Retina (tissue), 1 donor: Measurements from ENCODE around the gene CNTNAP5.

Experiments
- DNase-seq: peaks from one replicate; pipeline ENCODE4 v3.0.0-alpha.2; 2016

CNTNAP5 gene

DNA sequence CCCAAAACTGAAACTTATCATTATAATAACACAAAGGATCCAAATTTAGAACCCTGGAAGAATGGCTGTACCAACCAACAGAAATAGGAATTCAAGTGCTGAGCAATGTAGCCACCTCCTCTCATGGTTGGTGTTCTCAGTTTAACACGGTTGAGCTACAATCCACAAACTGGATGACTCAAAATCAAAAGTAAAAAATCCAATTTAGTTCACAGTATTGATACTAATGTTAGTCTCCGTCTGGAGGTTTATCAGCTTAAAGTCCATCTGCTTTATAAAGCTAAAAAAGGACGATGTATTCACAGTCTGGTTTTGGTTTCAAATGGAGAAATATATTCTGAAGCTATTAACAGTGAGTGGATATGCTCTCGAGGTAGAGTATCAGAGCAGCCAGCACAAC lies 40.5 kb downstream of the CNTNAP5 start:
- no peak for DNase-seq

DNA sequence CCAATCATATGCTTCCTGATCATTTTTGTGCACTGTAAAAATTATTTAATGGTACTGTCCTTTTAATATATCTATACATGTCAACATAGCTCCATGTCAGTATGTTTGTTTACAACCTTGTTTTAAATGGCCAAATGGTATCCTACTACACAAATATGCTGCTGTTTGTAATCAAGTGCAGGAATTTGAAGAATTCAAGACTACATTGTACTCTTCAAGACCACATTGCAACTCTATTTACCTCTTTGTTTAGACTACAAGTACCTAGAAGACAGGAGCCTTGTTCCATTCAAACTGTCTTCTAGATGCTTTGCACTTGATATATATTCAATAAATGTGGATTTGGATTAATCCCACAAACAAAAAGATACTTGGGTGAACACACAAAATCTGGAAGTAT lies 41.7 kb downstream of the CNTNAP5 start:
- no peak for DNase-seq

DNA sequence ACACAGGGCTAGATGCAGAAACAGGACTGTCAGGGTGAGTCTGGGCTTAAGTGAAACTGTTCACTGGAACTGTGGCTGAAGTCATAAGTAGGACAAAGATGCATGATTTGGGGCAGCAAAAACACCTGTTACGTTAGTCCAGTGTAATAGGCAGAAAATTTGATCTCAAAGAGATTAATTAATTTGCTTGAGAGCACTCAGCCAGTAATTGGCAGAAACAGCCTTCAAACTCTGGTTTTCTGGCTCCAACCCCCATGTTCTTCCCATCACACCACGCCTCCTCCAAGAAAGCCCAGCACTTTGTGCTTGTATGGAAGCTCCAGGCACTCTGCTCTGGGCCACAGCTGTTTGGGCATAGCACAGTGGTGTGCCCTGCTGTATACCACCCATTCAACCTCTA lies 54.0 kb downstream of the CNTNAP5 start:
- peak; percentile 10 for DNase-seq

DNA sequence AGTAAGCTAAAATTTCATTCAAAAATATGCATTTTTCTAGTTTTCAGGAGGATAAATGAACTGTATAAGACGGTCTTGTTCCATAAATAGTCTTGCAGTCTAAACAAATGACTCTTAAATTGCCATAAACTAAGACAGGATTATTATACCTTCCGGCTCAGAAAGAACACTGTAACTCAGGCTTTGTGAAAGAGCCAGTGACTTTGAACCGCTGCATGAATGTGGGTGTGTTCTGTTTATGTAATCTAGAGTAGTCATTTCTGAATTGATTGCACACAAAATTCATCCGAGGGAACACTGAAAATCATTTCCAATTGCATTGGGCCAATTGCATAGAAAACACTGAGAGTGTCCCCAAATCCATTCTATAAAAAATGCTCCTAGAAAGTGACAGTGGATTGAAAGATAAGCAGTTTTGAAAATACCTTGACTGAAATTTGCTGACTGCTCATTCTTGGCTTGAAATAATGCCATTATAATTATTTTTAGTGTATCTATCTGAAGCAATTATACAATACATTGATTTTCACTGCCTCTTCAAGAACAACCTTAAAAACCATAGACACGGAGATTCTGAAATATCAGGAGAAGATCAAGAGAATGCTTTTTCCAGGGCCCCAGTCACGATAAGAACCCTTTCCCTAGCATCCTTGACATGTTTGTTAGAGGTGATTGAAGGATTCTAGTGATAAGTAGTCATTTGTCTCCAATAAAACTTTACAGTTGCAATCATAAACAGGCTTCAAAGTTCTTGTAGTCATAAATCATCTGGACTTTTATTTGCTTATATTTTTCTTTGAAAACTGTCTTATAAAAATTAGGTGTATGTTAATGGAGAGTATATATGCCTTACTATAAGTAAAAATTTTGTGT lies 55.4 kb downstream of the CNTNAP5 start:
- no peak for DNase-seq

DNA sequence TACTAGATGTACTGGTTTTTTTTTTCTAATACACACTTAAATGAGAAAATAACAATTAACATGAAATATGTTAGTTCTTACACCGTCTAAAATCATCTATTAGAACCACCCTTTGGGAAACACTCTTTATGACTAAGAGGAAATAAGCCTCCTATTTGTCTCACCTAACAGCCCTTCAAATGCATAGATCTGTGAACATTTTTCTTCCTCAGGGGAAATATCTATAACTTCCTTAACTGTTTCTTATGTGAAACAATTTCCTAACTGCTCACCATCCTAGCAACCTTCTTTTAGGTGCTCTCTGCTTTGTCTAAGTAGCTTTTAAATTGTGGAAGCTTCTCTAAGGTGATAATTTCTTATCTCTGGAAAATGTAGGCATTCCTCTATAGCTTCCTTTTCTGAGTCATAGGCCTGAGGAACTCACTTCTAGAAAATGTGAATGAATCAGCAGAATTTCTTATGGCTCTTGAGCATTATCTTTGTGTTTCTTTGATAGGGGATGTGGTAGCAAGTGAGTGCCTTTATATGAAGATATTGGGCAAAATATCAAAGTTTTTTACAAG lies 56.1 kb downstream of the CNTNAP5 start:
- DNase-seq: no peak

DNA sequence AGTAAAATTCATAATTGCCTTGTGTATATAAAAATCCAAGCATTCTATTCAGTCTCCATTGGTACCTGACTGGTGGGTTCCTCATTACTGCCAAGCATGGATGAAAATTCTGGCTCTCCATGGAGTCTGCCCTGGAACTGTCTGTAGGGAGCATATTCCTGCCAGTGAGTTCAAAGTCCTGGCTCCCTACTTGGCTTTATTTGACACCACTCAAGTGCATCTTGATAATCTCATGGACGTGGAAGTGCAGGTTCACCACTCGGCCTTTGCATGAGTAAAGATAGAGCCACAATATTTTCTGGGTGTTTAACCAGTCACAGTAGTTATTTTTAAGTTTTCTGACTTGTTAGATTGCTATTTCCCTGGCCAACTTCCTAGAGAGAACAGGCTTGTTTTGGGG lies 63.5 kb downstream of the CNTNAP5 start:
- no peak for DNase-seq

DNA sequence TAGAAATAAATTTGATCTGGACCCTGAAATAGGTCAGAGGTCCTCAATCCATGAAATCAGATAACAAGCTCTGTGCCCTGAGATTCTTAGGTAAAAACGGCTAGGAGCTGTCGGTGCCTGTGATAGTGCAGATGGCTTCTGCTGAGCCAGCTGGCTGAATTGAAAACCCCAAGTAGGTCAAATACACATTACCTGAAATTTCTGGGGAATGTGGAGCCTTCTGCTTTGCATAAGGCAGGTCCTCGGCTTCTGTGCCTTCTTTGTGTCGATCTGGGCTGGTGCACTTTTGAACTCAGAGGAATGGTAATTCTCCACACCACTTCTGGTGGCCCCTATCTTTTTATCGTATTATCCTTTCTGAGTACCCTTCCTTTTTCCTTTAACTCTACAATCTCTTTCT lies 66.6 kb downstream of the CNTNAP5 start:
- DNase-seq: no peak

DNA sequence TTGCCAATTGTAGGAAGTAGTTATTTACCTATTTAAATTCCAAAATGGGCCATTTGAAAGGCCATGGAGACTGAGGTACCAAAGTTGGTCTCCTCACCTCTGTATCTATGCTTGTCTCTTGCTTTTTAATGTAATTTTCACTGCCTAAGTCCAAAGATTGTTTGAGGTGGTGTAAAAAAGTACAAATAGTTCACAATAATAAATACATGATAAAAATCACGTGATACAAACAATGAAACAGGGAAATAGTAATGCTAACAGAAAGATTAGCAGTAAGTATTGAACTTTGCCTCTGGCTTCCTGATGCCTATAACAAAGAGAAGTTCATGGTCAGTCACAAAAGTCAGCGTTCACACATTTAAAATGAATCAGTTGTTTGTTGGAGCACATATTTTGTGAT lies 67.6 kb downstream of the CNTNAP5 start:
- DNase-seq: no peak

DNA sequence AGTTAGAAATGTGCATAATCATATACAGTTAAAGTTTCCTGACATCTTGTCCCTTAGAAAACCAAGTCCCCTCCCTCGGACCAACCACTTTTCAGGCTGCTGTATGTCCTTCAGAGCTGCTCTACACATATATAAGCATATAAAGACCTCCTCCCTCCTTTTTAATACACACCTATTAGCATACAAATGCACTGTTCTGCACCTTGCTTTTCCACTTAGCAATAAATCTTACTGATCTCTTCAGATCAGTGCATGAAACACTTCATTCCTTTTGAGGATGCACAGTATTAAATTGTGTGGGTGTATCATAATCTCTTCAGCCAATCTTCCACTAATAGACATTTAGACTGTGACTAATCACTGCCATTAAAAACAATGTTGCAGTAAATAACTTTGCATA lies 79.8 kb downstream of the CNTNAP5 start:
- DNase-seq: no peak

DNA sequence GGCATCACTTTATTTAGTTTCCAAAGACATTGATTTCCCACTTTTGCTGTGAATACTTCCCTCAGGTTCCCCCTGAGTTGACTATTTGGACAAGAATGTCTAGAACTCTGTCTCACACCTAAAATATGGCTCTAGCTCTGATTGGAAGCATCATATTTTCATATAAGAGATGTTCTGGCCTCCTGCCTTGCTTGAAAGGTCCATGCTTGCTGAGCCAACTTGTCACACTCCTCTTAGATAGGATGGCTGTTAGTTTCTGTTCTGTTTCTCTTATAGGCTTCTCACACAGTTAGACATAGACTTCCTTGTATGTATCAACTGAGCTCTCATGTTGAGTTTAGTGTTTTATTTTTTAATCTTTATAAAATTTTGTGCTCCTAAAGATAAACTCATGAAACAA lies 87.1 kb downstream of the CNTNAP5 start:
- DNase-seq: no peak

DNA sequence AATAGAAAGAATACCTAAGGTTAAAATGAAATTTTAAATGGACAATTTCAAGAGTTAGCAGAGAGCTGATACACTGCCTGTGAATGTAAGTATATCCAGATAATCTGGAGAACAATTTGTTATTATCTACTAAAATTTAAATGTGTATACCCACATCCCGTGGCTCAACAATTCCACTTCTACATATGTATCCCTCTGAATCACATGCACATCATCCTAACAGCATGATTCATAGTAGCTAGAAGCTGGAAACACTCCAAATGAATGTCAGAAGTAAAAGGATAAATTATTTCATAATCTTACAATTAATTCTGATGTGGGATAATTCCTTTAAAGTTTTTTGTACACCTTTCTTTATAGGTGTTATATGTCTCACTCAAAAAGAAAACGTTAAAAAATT lies 87.9 kb downstream of the CNTNAP5 start:
- no peak for DNase-seq

DNA sequence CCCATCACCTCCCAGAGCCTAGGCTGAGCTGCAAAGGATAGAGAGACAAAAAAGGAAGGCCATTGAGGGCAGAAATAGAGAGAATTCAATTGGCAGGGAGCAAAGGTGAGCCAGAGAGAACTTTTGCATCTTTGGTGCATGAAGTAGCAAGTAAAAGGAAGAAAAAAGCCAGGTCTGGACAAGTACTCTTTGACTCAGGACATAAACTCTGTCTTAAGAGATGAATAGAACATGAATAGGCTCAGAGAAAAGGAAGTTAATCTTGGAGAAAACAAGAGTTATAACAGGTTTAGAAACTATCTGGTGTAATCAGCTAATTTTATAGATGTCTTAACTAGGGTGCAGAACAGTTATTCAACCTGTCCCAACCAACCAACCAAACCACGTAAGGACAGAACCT lies 95.2 kb downstream of the CNTNAP5 start:
- no peak for DNase-seq

DNA sequence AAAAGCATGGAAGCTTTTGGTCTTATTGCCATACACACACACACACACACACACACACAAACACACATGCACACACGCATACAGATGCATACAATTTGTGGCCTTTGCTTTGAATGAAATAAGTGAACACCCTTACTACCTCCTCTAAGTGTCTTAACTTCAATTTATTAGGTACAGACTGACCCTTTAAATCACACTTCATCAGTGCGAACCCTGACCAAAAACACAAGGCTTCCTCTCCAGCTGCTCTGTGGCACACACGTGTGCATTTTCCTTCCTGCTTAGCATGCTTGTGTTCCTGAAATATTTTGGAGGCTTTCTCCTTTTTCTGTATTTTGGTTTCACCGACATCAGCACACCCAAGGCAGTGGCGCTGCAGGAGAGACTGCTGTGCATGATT lies 96.0 kb downstream of the CNTNAP5 start:
- DNase-seq: no peak

DNA sequence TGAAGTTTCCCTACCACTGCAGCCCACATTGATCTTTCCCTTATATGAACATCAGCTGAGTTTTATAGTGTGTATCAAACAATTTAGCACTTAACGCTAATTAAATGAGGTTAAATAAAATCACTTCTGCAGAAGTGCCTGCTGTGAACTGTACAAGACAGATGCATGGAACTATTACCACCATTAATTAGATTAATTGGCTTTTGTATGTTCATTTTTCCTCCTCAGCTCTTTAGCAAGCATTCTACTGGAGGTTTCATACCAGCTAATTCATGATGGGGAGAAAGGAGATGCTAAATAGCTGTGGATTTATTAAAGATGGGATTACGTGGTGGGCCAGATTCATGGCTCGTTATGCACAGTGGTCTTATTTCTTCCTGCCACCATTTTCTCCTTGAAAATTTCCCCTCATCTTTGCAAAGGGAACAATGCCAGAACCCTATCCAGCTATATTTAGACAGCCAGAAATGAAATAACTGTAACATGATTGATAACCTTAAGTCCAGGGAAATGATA lies 96.7 kb downstream of the CNTNAP5 start:
- no peak for DNase-seq

DNA sequence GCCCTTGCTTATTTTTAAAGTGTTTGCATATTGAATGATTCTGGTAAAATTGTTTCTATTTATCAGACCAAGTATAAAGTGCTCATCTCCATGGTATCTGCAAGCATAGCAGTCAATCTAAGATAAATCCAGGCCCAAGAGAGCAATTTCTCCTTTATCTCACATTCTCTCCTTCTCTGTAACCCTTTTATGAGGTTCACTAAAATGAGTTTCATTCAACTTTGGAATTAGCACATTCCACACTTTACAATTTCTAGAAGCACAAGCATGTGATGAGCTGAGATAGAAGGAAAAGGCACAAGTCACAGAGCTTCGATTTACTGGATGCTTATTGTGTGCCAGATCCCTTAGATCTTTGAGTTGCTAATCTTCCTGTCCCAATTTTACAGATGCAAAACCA lies 97.3 kb downstream of the CNTNAP5 start:
- DNase-seq: no peak

DNA sequence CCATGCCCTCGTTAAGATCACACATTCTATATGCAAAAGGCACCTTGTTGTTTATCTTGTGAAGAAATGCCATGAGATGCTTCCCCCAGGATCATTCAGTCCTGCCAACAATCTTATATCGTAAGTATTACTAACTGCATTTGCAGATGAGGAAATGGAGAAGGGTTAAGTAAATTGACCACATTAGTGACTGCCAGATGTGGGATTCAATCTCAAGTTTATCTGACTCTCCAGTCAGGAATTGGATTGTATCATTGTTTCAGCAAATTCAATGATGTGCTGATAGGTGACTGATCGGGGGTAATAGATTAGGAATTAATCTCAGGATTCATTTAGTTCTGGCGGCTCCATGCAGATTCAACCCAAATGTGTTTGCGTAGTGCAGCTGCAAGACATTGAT lies 106.2 kb downstream of the CNTNAP5 start:
- DNase-seq: no peak

DNA sequence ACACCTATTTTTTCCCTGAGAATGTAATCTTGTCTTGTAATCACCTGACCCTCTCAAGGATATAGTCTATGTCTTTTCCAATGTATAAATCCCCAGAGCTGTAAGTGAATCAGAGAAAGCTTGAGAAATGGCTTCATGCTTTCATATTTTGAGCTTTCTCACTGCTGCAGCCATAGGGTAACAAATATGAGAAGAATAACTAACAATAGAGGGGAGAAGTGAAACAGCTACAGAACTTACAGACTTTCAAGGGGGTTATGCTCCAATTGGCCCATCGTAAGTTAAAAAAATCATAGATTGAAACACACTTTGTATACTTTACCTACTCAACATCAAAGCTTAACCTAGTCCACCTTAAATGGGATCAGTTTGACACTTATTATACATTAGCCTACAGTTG lies 111.0 kb downstream of the CNTNAP5 start:
- DNase-seq: no peak

DNA sequence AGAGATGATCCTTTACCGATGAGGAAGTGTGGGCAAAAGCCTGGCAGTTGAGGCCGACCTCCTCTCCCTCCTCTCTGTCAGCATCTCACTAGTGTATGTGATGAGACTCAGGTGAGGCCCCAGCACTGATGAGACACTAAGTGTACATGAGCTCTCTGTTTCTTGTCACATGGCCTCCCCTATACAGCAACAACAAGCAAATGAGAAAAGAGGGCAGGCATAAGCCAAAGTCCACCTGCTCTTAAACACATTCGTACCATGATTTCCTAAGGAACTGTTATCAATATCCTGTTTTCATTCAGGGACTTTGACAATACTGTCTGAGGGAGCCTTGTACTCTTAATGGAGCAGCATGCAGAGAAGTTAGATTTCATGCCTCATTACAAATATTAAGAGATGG lies 113.0 kb downstream of the CNTNAP5 start:
- DNase-seq: no peak

DNA sequence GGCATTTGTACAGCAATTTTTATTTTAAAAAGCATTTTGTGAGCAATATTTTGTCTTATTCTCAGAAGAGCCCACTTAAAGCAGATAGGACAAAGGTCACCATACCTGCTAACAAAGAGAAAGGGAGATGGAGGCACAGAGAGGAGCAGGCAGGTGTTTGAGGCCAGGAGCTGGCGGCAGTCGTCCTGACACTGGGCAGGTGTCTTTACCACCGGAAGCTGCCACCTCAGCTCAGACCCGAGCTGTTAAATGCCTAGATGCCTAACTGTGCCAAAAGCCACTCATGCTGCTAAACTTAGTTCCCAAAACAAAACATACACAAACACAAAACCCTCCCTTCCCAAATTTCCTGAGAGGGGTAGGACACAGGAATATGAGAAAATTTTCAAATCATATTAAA lies 120.9 kb downstream of the CNTNAP5 start:
- no peak for DNase-seq

DNA sequence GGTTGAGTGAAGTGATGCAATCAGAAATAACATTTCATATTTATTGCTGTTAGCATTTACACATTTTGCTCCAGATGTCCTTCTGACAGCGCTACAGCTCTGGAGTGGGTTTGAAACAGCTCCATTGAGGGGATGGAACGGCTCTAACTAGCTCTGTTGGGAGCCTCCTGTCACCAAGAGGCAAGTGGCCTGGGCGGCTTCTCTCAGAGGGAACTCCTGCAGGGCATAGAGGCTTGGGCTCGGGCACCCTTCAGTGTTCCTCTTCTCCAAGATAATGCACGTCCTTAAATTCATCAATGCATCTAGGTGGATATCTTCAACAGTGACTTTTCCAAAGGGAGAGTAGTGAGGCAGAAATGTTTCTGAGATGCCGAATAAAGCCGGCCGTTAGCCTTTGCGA lies 122.5 kb downstream of the CNTNAP5 start:
- no peak for DNase-seq

DNA sequence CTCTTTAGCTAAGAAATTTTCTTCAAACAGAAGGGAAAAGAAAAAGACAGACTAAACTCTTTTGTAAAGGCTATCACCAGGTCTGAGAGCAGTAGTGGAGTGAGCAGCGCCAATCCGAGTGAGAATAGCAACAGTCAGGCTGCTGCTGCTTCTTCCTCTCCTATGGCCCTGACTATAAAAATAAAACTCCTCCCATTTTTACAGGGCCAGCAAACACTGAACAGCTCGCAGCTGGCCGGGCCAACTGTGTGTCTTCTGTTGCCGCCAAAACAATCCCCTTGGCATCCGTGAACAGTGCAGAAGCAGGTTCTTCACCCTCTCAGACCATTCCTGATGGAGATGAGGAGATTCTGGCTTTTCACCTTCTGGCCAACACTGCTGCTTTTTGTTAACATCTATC lies 124.5 kb downstream of the CNTNAP5 start:
- no peak for DNase-seq

DNA sequence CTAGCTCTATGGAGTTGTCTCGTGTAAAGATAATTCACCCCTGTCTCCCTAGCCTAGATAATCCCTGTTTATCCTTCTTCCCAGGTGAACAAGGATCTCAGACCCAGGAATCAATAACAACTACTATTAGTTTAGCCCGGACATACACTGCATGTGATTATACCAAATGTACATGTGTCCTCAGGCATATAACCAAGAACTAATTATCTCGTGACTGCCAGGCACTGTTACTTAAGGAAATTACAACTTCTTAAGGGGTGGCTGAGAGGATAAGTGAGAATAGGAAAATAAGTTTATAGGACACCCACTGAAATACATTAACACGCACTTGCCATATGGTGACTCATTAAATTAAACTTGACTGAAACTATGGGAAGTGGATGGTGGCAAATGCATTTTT lies 126.6 kb downstream of the CNTNAP5 start:
- no peak for DNase-seq

DNA sequence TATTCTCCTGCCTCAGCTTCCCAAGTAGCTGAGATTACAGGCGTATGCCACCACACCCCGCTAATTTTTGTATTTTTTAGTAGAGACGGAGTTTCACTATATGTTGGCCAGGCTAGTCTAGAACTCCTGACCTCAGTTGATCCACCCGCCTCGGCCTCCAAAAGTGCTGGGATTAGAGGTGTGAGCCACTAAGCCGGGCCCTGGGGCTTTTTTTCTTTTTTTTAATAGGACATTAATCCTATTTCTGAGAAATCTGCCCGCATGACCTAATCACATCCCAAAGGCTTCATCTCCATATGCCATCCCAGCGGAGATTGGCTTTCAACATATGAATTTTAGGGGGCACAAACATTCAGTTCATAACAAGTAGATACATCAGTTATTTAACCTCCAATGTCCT lies 128.6 kb downstream of the CNTNAP5 start:
- no peak for DNase-seq

DNA sequence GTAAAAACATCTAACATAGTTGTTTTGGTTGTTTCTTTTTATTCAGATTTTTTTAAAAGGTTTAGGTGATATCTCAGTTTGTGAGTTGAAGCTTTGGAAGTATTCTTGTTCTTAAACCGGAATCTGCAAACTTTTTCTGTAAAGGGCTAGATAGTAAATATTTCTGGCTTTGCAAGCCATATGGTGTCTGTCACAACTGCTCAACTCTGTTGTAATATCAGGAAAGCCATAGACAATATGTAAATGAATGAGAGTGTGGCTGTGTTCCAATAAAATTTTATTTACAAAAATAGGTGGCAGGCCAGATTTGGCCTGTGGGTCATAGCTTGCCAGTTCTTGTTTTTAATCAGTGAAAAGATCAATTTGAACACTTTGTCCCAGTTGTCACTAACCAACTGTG lies 134.1 kb downstream of the CNTNAP5 start:
- no peak for DNase-seq

DNA sequence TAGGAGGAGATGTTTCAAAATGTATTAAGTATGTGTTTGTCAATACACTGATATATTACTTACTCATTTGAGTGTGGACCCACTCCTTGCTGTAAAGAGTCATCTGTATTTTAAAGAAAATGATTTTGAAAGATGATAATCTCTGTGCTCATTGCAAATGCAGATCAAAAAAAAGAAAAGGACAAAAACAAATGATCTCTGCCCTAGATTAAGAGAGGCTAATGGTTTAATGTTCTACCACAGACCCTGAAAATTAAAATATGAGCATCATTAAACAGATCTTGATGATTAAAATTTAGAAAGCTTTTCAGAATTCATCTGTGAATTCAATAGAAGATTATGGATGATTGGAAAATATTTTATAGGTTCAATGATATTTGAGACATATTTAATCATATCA lies 136.5 kb downstream of the CNTNAP5 start:
- DNase-seq: no peak
